Measurements from ENCODE around the gene DAP.

The DAP gene

GRCh38 chr5:10679336-10679988 is 81.6 kb downstream of the DAP start:
- Mint-ChIP-seq H3K27ac (no peak overlapping the region), H3K36me3 (ENCODE audit: low read depth) (peaks cover 44% of the 10 kb centered on the region), H3K4me1 (no peaks in the 10 kb centered on the region), H3K27me3 (ENCODE audit: low read depth) (peaks cover 3% of the 10 kb centered on the region), H3K4me3 (no peak overlapping the region), H3K9me3 (no peaks in the 10 kb centered on the region)
- no peak for TF ChIP-seq CTCF (IDR thresholded peaks at IDR 0.05; ENCODE audit: unreplicated experiment in 3 of 3)

- no peaks in the 10 kb centered on the region for H3K4me1 Mint-ChIP-seq
- H3K9me3 Mint-ChIP-seq = no peaks in the 10 kb centered on the region
- peaks cover 39% of the 10 kb centered on the region for H3K36me3 Mint-ChIP-seq (ENCODE audit: low read depth)
- H3K4me3 Mint-ChIP-seq = no peak overlapping the region
- no peak for TF ChIP-seq CTCF (IDR thresholded peaks at IDR 0.05; ENCODE audit: unreplicated experiment in 3 of 3)
- H3K27me3 Mint-ChIP-seq (ENCODE audit: low read depth) = peaks cover 3% of the 10 kb centered on the region
- no peak overlapping the region for H3K27ac Mint-ChIP-seq
Observed at GRCh38 chr5:10678244-10678643, 82.8 kb downstream of the DAP start.

- no peak for TF ChIP-seq CTCF (IDR thresholded peaks at IDR 0.05; ENCODE audit: unreplicated experiment in 3 of 3)
- H3K4me3 Mint-ChIP-seq = no peak overlapping the region
Observed at GRCh38 chr5:10677533-10677932, 83.5 kb downstream of the DAP start.

GRCh38 chr5:10676946-10677345 is 84.1 kb downstream of the DAP start:
- TF ChIP-seq CTCF (IDR thresholded peaks at IDR 0.05; ENCODE audit: unreplicated experiment in 3 of 3) = no peak
- Mint-ChIP-seq H3K27ac (no peak overlapping the region), H3K36me3 (ENCODE audit: low read depth) (peaks cover 35% of the 10 kb centered on the region), H3K4me1 (no peaks in the 10 kb centered on the region), H3K9me3 (no peaks in the 10 kb centered on the region), H3K27me3 (ENCODE audit: low read depth) (peaks cover 3% of the 10 kb centered on the region), H3K4me3 (no peak overlapping the region)

More at GRCh38 chr5:10677533-10677932, 83.5 kb downstream of the DAP start:
- H3K36me3 Mint-ChIP-seq (ENCODE audit: low read depth) = peaks cover 39% of the 10 kb centered on the region
- H3K9me3 Mint-ChIP-seq = no peaks in the 10 kb centered on the region
- no peaks in the 10 kb centered on the region for H3K4me1 Mint-ChIP-seq
- no peak overlapping the region for H3K27ac Mint-ChIP-seq
- peaks cover 3% of the 10 kb centered on the region for H3K27me3 Mint-ChIP-seq (ENCODE audit: low read depth)

GRCh38 chr5:10676224-10676623 is 84.8 kb downstream of the DAP start:
- H3K4me3 Mint-ChIP-seq = no peak overlapping the region
- TF ChIP-seq CTCF (IDR thresholded peaks at IDR 0.05; ENCODE audit: unreplicated experiment in 3 of 3) = no peak
- no peak overlapping the region for H3K27ac Mint-ChIP-seq
- H3K9me3 Mint-ChIP-seq = no peaks in the 10 kb centered on the region
- H3K27me3 Mint-ChIP-seq (ENCODE audit: low read depth) = peaks cover 3% of the 10 kb centered on the region
- no peaks in the 10 kb centered on the region for H3K4me1 Mint-ChIP-seq
- H3K36me3 Mint-ChIP-seq (ENCODE audit: low read depth) = peaks cover 35% of the 10 kb centered on the region

GRCh38 chr5:10675177-10675700 is 85.8 kb downstream of the DAP start:
- TF ChIP-seq CTCF (IDR thresholded peaks at IDR 0.05; ENCODE audit: unreplicated experiment in 3 of 3) = no peak
- Mint-ChIP-seq H3K27me3 (ENCODE audit: low read depth) (peaks cover 3% of the 10 kb centered on the region), H3K4me3 (no peak overlapping the region), H3K4me1 (no peaks in the 10 kb centered on the region), H3K36me3 (ENCODE audit: low read depth) (peaks cover 27% of the 10 kb centered on the region), H3K27ac (no peak overlapping the region), H3K9me3 (no peaks in the 10 kb centered on the region)
